GM19397 (cell line): ENCODE measurements around the gene SCGB3A1.

Experiments used
- ATAC-seq: cut with Tn5 transposase; IDR thresholded peaks from one replicate; pipeline ENCODE4 v1.9.1; 2021; ENCODE audit warnings: mild to moderate bottlenecking, moderate library complexity; ENCODE audit not compliant: unreplicated experiment

Gene SCGB3A1

GRCh38 chr5:180625791-180626660 lies 34.7 kb upstream of the SCGB3A1 start:
- no peak for ATAC-seq

- ATAC-seq, result no peak
These were observed 34.0 kb upstream of the SCGB3A1 start for GRCh38 chr5:180625125-180625790.

- no peak for ATAC-seq
These were observed 33.3 kb upstream of the SCGB3A1 start for GRCh38 chr5:180624587-180624986.

- no peak for ATAC-seq
These were observed 32.5 kb upstream of the SCGB3A1 start for GRCh38 chr5:180623844-180624243.

- no peak for ATAC-seq
These were observed 32.1 kb upstream of the SCGB3A1 start for GRCh38 chr5:180623411-180623834.

- no peak for ATAC-seq
These were observed 31.6 kb upstream of the SCGB3A1 start for GRCh38 chr5:180622910-180623309.

GRCh38 chr5:180621311-180621710 lies 30.0 kb upstream of the SCGB3A1 start:
- ATAC-seq, result no peak

- ATAC-seq, result no peak
These were observed 28.7 kb upstream of the SCGB3A1 start for GRCh38 chr5:180620014-180620413.

GRCh38 chr5:180619563-180619915 lies 28.2 kb upstream of the SCGB3A1 start:
- no peak for ATAC-seq

GRCh38 chr5:180618829-180619562 lies 27.7 kb upstream of the SCGB3A1 start:
- ATAC-seq, result no peak

- ATAC-seq, result no peak
These were observed 27.2 kb upstream of the SCGB3A1 start for GRCh38 chr5:180618487-180618828.

- no peak for ATAC-seq
These were observed 22.5 kb upstream of the SCGB3A1 start for GRCh38 chr5:180613814-180614188.

GRCh38 chr5:180613188-180613813 lies 22.0 kb upstream of the SCGB3A1 start:
- ATAC-seq, result no peak

- ATAC-seq, result no peak
These were observed 21.4 kb upstream of the SCGB3A1 start for GRCh38 chr5:180612683-180613082.

GRCh38 chr5:180611140-180611850 lies 20.0 kb upstream of the SCGB3A1 start:
- ATAC-seq, result no peak

GRCh38 chr5:180609817-180610550 lies 18.7 kb upstream of the SCGB3A1 start:
- ATAC-seq, result no peak

- no peak for ATAC-seq
These were observed 18.1 kb upstream of the SCGB3A1 start for GRCh38 chr5:180609386-180609785.

- no peak for ATAC-seq
These were observed 17.4 kb upstream of the SCGB3A1 start for GRCh38 chr5:180608572-180609310.

- no peak for ATAC-seq
These were observed 16.7 kb upstream of the SCGB3A1 start for GRCh38 chr5:180607861-180608571.
